MM.1S (cell line): ENCODE measurements around the gene TTYH3.

Experiments used
- DNase-seq: peaks from one replicate; pipeline ENCODE4 v3.0.0-alpha.2; 2015
- H2AFZ ChIP-seq: fragments of 300-600 bp; sonication (generic); 2 replicates; pipeline ENCODE4 v1.6.0; 2016; ENCODE audit warnings: antibody characterized with exemption, low read length
- H3F3A ChIP-seq: fragments of 300-600 bp; sonication (generic); 2 replicates; pipeline ENCODE4 v1.6.1; 2016; ENCODE audit warnings: mild to moderate bottlenecking, antibody characterized with exemption, low read length, moderate library complexity, mixed read lengths; ENCODE audit not compliant: insufficient read depth
- H3K27ac ChIP-seq: fragments of 300-600 bp; sonication (generic); 2 replicates; pipeline ENCODE4 v1.5.1; 2016; ENCODE audit warnings: mild to moderate bottlenecking, low read length
- H3K27me3 ChIP-seq: fragments of 300-600 bp; sonication (generic); replicated peaks from 2 replicates; pipeline ENCODE4 v1.6.0; 2016; ENCODE audit warnings: low read length; ENCODE audit not compliant: insufficient read depth
- H3K36me3 ChIP-seq: fragments of 300-600 bp; sonication (generic); replicated peaks from 2 replicates; pipeline ENCODE4 v1.6.1; 2016; ENCODE audit warnings: mild to moderate bottlenecking, low read length, mixed read lengths; ENCODE audit not compliant: insufficient read depth
- H3K4me1 ChIP-seq: fragments of 300-600 bp; sonication (generic); 2 replicates; pipeline ENCODE4 v1.6.1; 2016; ENCODE audit warnings: low read length, mixed read lengths
- H3K4me2 ChIP-seq: fragments of 300-600 bp; sonication (generic); 2 replicates; pipeline ENCODE4 v1.6.0; 2016; ENCODE audit warnings: low read depth, low read length
- H3K4me3 ChIP-seq: fragments of 300-600 bp; sonication (generic); 2 replicates; pipeline ENCODE4 v1.5.1; 2016; ENCODE audit warnings: low read length, mixed read lengths
- H3K79me2 ChIP-seq: fragments of 300-600 bp; sonication (generic); 2 replicates; pipeline ENCODE4 v1.6.1; 2016; ENCODE audit warnings: mixed run types, low read length, mixed read lengths
- H3K9ac ChIP-seq: fragments of 300-600 bp; sonication (generic); 2 replicates; pipeline ENCODE4 v1.6.1; 2016; ENCODE audit warnings: low read length, mixed read lengths
- H3K9me2 ChIP-seq: fragments of 300-600 bp; sonication (generic); replicated peaks from 2 replicates; pipeline ENCODE4 v1.6.1; 2016; ENCODE audit warnings: mild to moderate bottlenecking, low read length, mixed read lengths; ENCODE audit not compliant: insufficient read depth
- H3K9me3 ChIP-seq: fragments of 300-600 bp; sonication (generic); replicated peaks from 2 replicates; pipeline ENCODE4 v1.6.1; 2016; ENCODE audit warnings: mild to moderate bottlenecking, low read length, mixed read lengths; ENCODE audit not compliant: insufficient read depth
- H4K20me1 ChIP-seq: fragments of 300-600 bp; sonication (generic); 2 replicates; pipeline ENCODE4 v1.6.1; 2016; ENCODE audit warnings: mild to moderate bottlenecking, low read length, moderate library complexity, mixed read lengths; ENCODE audit not compliant: insufficient read depth
- CTCF ChIP-seq: fragments of 300-600 bp; sonication (generic); IDR thresholded peaks from 2 replicates; pipeline ENCODE4 v1.5.1; 2016; ENCODE audit warnings: antibody characterized with exemption, low read length, mixed read lengths
- EZH2 ChIP-seq: fragments of 300-600 bp; sonication (generic); optimal IDR thresholded peaks from 2 replicates; pipeline ENCODE3; 2017; ENCODE audit warnings: low read depth, mild to moderate bottlenecking, antibody characterized with exemption, low read length, mixed read lengths
- EZH2phosphoT487 ChIP-seq: fragments of 300-600 bp; sonication (generic); IDR thresholded peaks from 2 replicates; pipeline ENCODE4 v1.6.1; 2018; ENCODE audit warnings: antibody characterized with exemption, low read length

Gene TTYH3

GRCh38 chr7:2629746-2630681, 1.8 kb upstream of the TTYH3 start:
- H3K27me3 ChIP-seq = peaks cover 82% of the 10 kb centered on the region
- H3K27ac ChIP-seq = no peak overlapping the region
- H2AFZ ChIP-seq = no peak overlapping the region
- H4K20me1 ChIP-seq = no peaks in the 10 kb centered on the region
- no peaks in the 10 kb centered on the region for H3F3A ChIP-seq
- no peaks in the 10 kb centered on the region for H3K4me1 ChIP-seq
- H3K4me2 ChIP-seq = no peak overlapping the region
- H3K4me3 ChIP-seq = no peak overlapping the region
- DNase-seq = no peak
- H3K9me2 ChIP-seq = no peaks in the 10 kb centered on the region
- TF ChIP-seq EZH2phosphoT487 = no peak
- no peak for TF ChIP-seq CTCF
- TF ChIP-seq EZH2 = no peak
- no peak overlapping the region for H3K9ac ChIP-seq
- H3K36me3 ChIP-seq = no peaks in the 10 kb centered on the region
- H3K9me3 ChIP-seq = no peaks in the 10 kb centered on the region
- no peaks in the 10 kb centered on the region for H3K79me2 ChIP-seq

- Histone ChIP-seq H3K4me2 (no peak overlapping the region), H3K27ac (no peak overlapping the region), H3K9ac (no peak overlapping the region), H3K9me3 (no peaks in the 10 kb centered on the region), H3K36me3 (no peaks in the 10 kb centered on the region), H4K20me1 (no peaks in the 10 kb centered on the region), H3K4me3 (no peak overlapping the region), H3K79me2 (no peaks in the 10 kb centered on the region), H3K27me3 (peaks cover 86% of the 10 kb centered on the region), H3F3A (no peaks in the 10 kb centered on the region), H3K9me2 (no peaks in the 10 kb centered on the region), H3K4me1 (no peaks in the 10 kb centered on the region), H2AFZ (no peak overlapping the region)
- no peak for DNase-seq
- no peak for TF ChIP-seq EZH2
- TF ChIP-seq CTCF = no peak
- TF ChIP-seq EZH2phosphoT487 = no peak
These were observed 1.1 kb downstream of the TTYH3 start for GRCh38 chr7:2632733-2633537.

- Histone ChIP-seq H3K4me3 (no peak overlapping the region), H4K20me1 (no peaks in the 10 kb centered on the region), H3K4me2 (no peak overlapping the region), H3K4me1 (no peaks in the 10 kb centered on the region), H2AFZ (no peak overlapping the region), H3K9me2 (no peaks in the 10 kb centered on the region), H3K27me3 (peaks cover 86% of the 10 kb centered on the region), H3K36me3 (no peaks in the 10 kb centered on the region), H3F3A (no peaks in the 10 kb centered on the region), H3K9ac (no peak overlapping the region), H3K27ac (no peak overlapping the region), H3K79me2 (no peaks in the 10 kb centered on the region), H3K9me3 (no peaks in the 10 kb centered on the region)
- no peak for DNase-seq
- TF ChIP-seq CTCF (no peak), EZH2phosphoT487 (no peak), EZH2 (no peak)
These were observed 1.9 kb downstream of the TTYH3 start for GRCh38 chr7:2633538-2634266.
